ENCODE results near the gene B4GALNT2.
A peak's percentile ranks its signal among the peaks of the same experiment; 100 is the strongest.

Gene B4GALNT2

GRCh38 chr17:49214676-49215360 is 82.2 kb downstream of the B4GALNT2 start:
- DNase-seq: no peak

- DNase-seq: no peak
Measured at GRCh38 chr17:49216482-49216881, 83.9 kb downstream of the B4GALNT2 start.

- peak; percentile 82 for DNase-seq
Measured at GRCh38 chr17:49216953-49217650, 84.5 kb downstream of the B4GALNT2 start.

- DNase-seq: peak; percentile 84
Measured at GRCh38 chr17:49217651-49218413, 85.3 kb downstream of the B4GALNT2 start.

- peak; percentile 85 for DNase-seq
Measured at GRCh38 chr17:49218941-49219913, 86.7 kb downstream of the B4GALNT2 start.

- DNase-seq: no peak
Measured at GRCh38 chr17:49219987-49220386, 87.4 kb downstream of the B4GALNT2 start.

GRCh38 chr17:49223168-49223516 is 90.6 kb downstream of the B4GALNT2 start:
- DNase-seq: no peak

- peak; percentile 38 for DNase-seq
Measured at GRCh38 chr17:49223517-49224197, 91.1 kb downstream of the B4GALNT2 start.

- no peak for DNase-seq
Measured at GRCh38 chr17:49224198-49224996, 91.8 kb downstream of the B4GALNT2 start.

GRCh38 chr17:49224997-49225337 is 92.4 kb downstream of the B4GALNT2 start:
- no peak for DNase-seq

- DNase-seq: no peak
Measured at GRCh38 chr17:49225554-49226236, 93.1 kb downstream of the B4GALNT2 start.
